ENCODE data around the gene FOXP1.

DNA sequence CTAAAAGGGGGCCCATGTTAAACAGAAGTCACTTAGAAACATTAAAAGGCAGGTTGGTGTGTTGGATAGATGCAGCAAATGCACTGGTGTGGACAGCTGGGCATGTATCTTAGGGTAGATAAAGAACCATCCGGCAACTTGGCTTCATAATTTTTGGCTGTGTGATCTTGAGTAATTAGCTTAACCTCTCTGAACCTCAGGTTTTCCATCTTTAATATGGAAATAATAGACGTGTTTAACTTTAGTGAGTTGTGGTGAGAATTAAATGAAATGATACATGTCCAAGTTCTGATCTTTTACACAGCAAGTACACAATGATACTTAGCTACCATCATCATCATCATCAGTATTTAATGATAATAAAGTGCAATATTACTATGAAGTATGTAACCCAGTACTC lies 330.4 kb downstream of the FOXP1 start:
- TF ChIP-seq ZNF30 (CRISPR knock-in tag; IDR thresholded peaks at IDR 0.05), result no peak
- TF ChIP-seq POLR2AphosphoS5 (IDR thresholded peaks at IDR 0.05; ENCODE audit: low read depth, low read length), result no peak
- no peak for TF ChIP-seq EZH2 (conservative IDR thresholded peaks at IDR 0.05; ENCODE audit: low read depth, low read length)
- TF ChIP-seq HMGA1 (CRISPR knock-in tag; conservative IDR thresholded peaks at IDR 0.05), result no peak
- TF ChIP-seq GTF2F1 (IDR thresholded peaks at IDR 0.05; ENCODE audit: low read length), result no peak
- no peak for TF ChIP-seq CHCHD3 (CRISPR knock-in tag; IDR thresholded peaks at IDR 0.05)
